Gastrocnemius medialis (tissue), 4 donors: Measurements from ENCODE around the gene RNU7-1.

Source experiments
- CTCF ChIP-seq, 5 experiments: fragments of 450-650 bp in 3 of 5; fragments of 200-600 bp in 2 of 5; sonication (generic) in 2 of 5; IDR thresholded peaks in 4 of 5; conservative IDR thresholded peaks in 1 of 5; 1 replicate in 4 of 5; 2 replicates in 1 of 5; pipeline ENCODE4 v1.5.1; 2016 to 2019; ENCODE audit warnings: antibody characterized with exemption in 5 of 5, mild to moderate bottlenecking in 3 of 5, moderate library complexity in 3 of 5
- POLR2A ChIP-seq, 2 donors: fragments of 450-650 bp; IDR thresholded peaks; one replicate each; pipeline ENCODE4 v1.6.1; 2017; ENCODE audit warnings: antibody characterized with exemption in 2 of 2, mild to moderate bottlenecking in 2 of 2, moderate library complexity in 2 of 2

- TF ChIP-seq CTCF (IDR thresholded peaks at IDR 0.05 in 4 of 5, conservative IDR thresholded peaks at IDR 0.05 in 1 of 5) (no peak), POLR2A (IDR thresholded peaks at IDR 0.05) (no peak)
Measured at GRCh38 chr12:6968426-6968825, 24.8 kb downstream of the RNU7-1 start.
